MM.1S (cell line): ENCODE results near the gene CCDC134.

Experiments used
- DNase-seq: peaks from one replicate; pipeline ENCODE4 v3.0.0-alpha.2; 2015
- H2AFZ ChIP-seq: fragments of 300-600 bp; sonication (generic); 2 replicates; pipeline ENCODE4 v1.6.0; 2016; ENCODE audit warnings: antibody characterized with exemption, low read length
- H3F3A ChIP-seq: fragments of 300-600 bp; sonication (generic); 2 replicates; pipeline ENCODE4 v1.6.1; 2016; ENCODE audit warnings: mild to moderate bottlenecking, antibody characterized with exemption, low read length, moderate library complexity, mixed read lengths; ENCODE audit not compliant: insufficient read depth
- H3K27ac ChIP-seq: fragments of 300-600 bp; sonication (generic); 2 replicates; pipeline ENCODE4 v1.5.1; 2016; ENCODE audit warnings: mild to moderate bottlenecking, low read length
- H3K27me3 ChIP-seq: fragments of 300-600 bp; sonication (generic); replicated peaks from 2 replicates; pipeline ENCODE4 v1.6.0; 2016; ENCODE audit warnings: low read length; ENCODE audit not compliant: insufficient read depth
- H3K36me3 ChIP-seq: fragments of 300-600 bp; sonication (generic); replicated peaks from 2 replicates; pipeline ENCODE4 v1.6.1; 2016; ENCODE audit warnings: mild to moderate bottlenecking, low read length, mixed read lengths; ENCODE audit not compliant: insufficient read depth
- H3K4me1 ChIP-seq: fragments of 300-600 bp; sonication (generic); 2 replicates; pipeline ENCODE4 v1.6.1; 2016; ENCODE audit warnings: low read length, mixed read lengths
- H3K4me2 ChIP-seq: fragments of 300-600 bp; sonication (generic); 2 replicates; pipeline ENCODE4 v1.6.0; 2016; ENCODE audit warnings: low read depth, low read length
- H3K4me3 ChIP-seq: fragments of 300-600 bp; sonication (generic); 2 replicates; pipeline ENCODE4 v1.5.1; 2016; ENCODE audit warnings: low read length, mixed read lengths
- H3K79me2 ChIP-seq: fragments of 300-600 bp; sonication (generic); 2 replicates; pipeline ENCODE4 v1.6.1; 2016; ENCODE audit warnings: mixed run types, low read length, mixed read lengths
- H3K9ac ChIP-seq: fragments of 300-600 bp; sonication (generic); 2 replicates; pipeline ENCODE4 v1.6.1; 2016; ENCODE audit warnings: low read length, mixed read lengths
- H3K9me2 ChIP-seq: fragments of 300-600 bp; sonication (generic); replicated peaks from 2 replicates; pipeline ENCODE4 v1.6.1; 2016; ENCODE audit warnings: mild to moderate bottlenecking, low read length, mixed read lengths; ENCODE audit not compliant: insufficient read depth
- H3K9me3 ChIP-seq: fragments of 300-600 bp; sonication (generic); replicated peaks from 2 replicates; pipeline ENCODE4 v1.6.1; 2016; ENCODE audit warnings: mild to moderate bottlenecking, low read length, mixed read lengths; ENCODE audit not compliant: insufficient read depth
- H4K20me1 ChIP-seq: fragments of 300-600 bp; sonication (generic); 2 replicates; pipeline ENCODE4 v1.6.1; 2016; ENCODE audit warnings: mild to moderate bottlenecking, low read length, moderate library complexity, mixed read lengths; ENCODE audit not compliant: insufficient read depth
- EZH2 ChIP-seq: fragments of 300-600 bp; sonication (generic); optimal IDR thresholded peaks from 2 replicates; pipeline ENCODE3; 2017; ENCODE audit warnings: low read depth, mild to moderate bottlenecking, antibody characterized with exemption, low read length, mixed read lengths
- EZH2phosphoT487 ChIP-seq: fragments of 300-600 bp; sonication (generic); IDR thresholded peaks from 2 replicates; pipeline ENCODE4 v1.6.1; 2018; ENCODE audit warnings: antibody characterized with exemption, low read length
- TF ChIP-seq, protein P1 (sequence below): fragments of 300-600 bp; sonication (generic); IDR thresholded peaks from 2 replicates; pipeline ENCODE4 v1.5.1; 2016; ENCODE audit warnings: antibody characterized with exemption, low read length, mixed read lengths

Gene CCDC134

DNA sequence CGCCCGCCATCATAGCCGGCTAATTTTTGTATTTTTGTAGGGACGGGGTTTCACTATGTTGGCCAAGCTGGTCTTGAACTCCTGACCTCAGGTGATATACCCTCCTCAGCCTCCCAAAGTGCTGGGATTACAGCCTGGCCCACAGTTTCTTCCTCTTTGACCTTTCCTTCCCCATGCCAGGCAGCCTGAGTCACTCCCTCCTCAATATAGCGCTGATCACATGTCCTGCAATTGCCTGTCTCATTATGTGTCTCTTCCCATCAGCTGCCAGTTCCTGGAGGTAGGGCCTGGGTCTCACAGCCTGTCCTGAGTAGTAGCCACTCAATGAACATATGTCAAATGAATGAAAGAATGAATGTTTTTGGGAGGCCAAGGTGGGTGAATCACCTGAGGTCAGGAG, 43.0 kb upstream of the CCDC134 start:
- DNase-seq, result no peak
- Histone ChIP-seq H3K36me3 (no peaks in the 10 kb centered on the region; the same call in 1 of the 2 replicates), H3K9me3 (no peaks in the 10 kb centered on the region), H3F3A (peaks cover 26% of the 10 kb centered on the region), H3K4me2 (no peak overlapping the region), H3K79me2 (peaks cover 41% of the 10 kb centered on the region), H3K27me3 (no peaks in the 10 kb centered on the region), H3K9ac (no peak overlapping the region), H3K27ac (no peak overlapping the region), H3K9me2 (no peaks in the 10 kb centered on the region), H4K20me1 (no peaks in the 10 kb centered on the region), H3K4me3 (no peak overlapping the region), H3K4me1 (peaks cover 31% of the 10 kb centered on the region), H2AFZ (no peak overlapping the region)
- TF ChIP-seq, protein P1, sequence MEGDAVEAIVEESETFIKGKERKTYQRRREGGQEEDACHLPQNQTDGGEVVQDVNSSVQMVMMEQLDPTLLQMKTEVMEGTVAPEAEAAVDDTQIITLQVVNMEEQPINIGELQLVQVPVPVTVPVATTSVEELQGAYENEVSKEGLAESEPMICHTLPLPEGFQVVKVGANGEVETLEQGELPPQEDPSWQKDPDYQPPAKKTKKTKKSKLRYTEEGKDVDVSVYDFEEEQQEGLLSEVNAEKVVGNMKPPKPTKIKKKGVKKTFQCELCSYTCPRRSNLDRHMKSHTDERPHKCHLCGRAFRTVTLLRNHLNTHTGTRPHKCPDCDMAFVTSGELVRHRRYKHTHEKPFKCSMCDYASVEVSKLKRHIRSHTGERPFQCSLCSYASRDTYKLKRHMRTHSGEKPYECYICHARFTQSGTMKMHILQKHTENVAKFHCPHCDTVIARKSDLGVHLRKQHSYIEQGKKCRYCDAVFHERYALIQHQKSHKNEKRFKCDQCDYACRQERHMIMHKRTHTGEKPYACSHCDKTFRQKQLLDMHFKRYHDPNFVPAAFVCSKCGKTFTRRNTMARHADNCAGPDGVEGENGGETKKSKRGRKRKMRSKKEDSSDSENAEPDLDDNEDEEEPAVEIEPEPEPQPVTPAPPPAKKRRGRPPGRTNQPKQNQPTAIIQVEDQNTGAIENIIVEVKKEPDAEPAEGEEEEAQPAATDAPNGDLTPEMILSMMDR, result no peak
- TF ChIP-seq EZH2, result no peak
- TF ChIP-seq EZH2phosphoT487, result no peak

GRCh38 chr22:41758231-41758630, 42.2 kb upstream of the CCDC134 start:
- H3F3A ChIP-seq, result peaks cover 24% of the 10 kb centered on the region
- no peaks in the 10 kb centered on the region for H4K20me1 ChIP-seq
- no peak for TF ChIP-seq EZH2phosphoT487
- TF ChIP-seq, protein P1, result no peak
- no peak for TF ChIP-seq EZH2
- H3K79me2 ChIP-seq, result peaks cover 38% of the 10 kb centered on the region
- H3K4me1 ChIP-seq, result peaks cover 28% of the 10 kb centered on the region
- H3K36me3 ChIP-seq, result no peaks in the 10 kb centered on the region; the same call in 1 of the 2 replicates
- no peak overlapping the region for H3K4me2 ChIP-seq
- H3K9me2 ChIP-seq, result no peaks in the 10 kb centered on the region
- no peak overlapping the region for H3K4me3 ChIP-seq
- no peak overlapping the region for H2AFZ ChIP-seq
- H3K27ac ChIP-seq, result no peak overlapping the region
- no peaks in the 10 kb centered on the region for H3K9me3 ChIP-seq
- DNase-seq, result no peak
- H3K9ac ChIP-seq, result no peak overlapping the region
- H3K27me3 ChIP-seq, result no peaks in the 10 kb centered on the region

DNA sequence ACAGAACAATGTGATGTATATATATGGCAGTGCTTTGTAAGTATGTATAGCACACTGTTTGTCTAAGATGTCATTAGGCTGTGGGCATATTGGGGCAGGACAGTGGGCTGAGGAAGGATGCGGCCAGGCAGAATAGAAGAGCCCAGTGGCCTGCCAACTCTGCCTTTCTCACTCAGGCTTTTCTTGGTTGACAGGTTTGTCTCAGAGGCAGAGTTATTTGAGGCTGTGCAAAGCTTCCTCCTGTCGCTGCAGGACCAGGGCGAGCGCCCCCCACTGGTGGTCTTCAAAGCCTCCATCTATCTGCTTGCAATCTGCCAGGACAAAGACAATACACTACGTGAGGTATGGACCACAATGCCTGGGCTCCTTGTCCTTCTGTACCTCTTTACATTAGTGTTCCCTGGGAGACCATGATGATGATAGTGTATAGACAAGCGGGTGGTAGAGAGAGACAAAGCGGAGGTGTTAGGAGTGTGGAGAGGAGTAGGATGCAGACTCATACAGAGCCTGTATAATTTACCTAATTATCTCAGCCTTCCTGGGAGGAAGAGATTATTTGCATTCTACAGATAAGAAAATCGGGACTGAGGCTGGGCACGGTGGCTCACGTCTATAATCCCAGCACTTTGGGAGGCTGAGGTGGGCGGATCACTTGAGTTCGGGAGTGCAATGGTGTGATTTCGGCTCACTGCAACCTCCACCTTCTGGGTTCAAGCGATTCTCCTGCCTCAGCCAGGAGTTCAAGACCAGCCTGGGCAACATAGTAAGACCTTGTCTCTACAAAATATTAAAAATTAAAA, 37.3 kb upstream of the CCDC134 start:
- no peaks in the 10 kb centered on the region for H3K9me2 ChIP-seq
- H3K27ac ChIP-seq, result peak overlapping the region; percentile 15; the same call in 1 of the 2 replicates
- no peak for TF ChIP-seq EZH2
- TF ChIP-seq, protein P1, result peak; percentile 68
- no peaks in the 10 kb centered on the region for H3K79me2 ChIP-seq
- H3K4me1 ChIP-seq, result peaks cover 4% of the 10 kb centered on the region; the same call in 1 of the 2 replicates
- no peaks in the 10 kb centered on the region; the same call in 1 of the 2 replicates for H3K36me3 ChIP-seq
- H3F3A ChIP-seq, result 0 out of 2 replicates have a peak, but pooled peaks cover 5% of the 10 kb centered on the region
- no peak overlapping the region for H3K4me2 ChIP-seq
- H4K20me1 ChIP-seq, result no peaks in the 10 kb centered on the region
- DNase-seq, result peak; percentile 61
- no peak overlapping the region for H2AFZ ChIP-seq
- no peak overlapping the region for H3K4me3 ChIP-seq
- H3K9me3 ChIP-seq, result no peaks in the 10 kb centered on the region
- no peaks in the 10 kb centered on the region for H3K27me3 ChIP-seq
- no peak overlapping the region for H3K9ac ChIP-seq
